IPS-20b (cell line): ENCODE results near the gene EGR2.

Source experiments
- H3K27ac ChIP-seq: one replicate; pipeline ENCODE4 v1.5.1; 2013; ENCODE audit warnings: low read length
- H3K27me3 ChIP-seq: 2 replicates; pipeline ENCODE4 v1.6.1; 2013; ENCODE audit warnings: mild to moderate bottlenecking, low read length, inconsistent platforms; ENCODE audit not compliant: insufficient read depth
- H3K36me3 ChIP-seq: 2 replicates; pipeline ENCODE4 v1.6.1; 2013; ENCODE audit warnings: low read depth, mild to moderate bottlenecking, inconsistent platforms, low read length, moderate library complexity; ENCODE audit not compliant: insufficient read depth
- H3K4me1 ChIP-seq: 2 replicates; pipeline ENCODE4 v1.6.1; 2013; ENCODE audit warnings: mild to moderate bottlenecking, control low read depth, inconsistent platforms, low read length, moderate library complexity; ENCODE audit not compliant: insufficient read depth
- H3K4me3 ChIP-seq: 2 replicates; pipeline ENCODE4 v1.5.1; 2013; ENCODE audit warnings: mild to moderate bottlenecking, low read length, inconsistent platforms
- H3K9ac ChIP-seq: 2 replicates; pipeline ENCODE4 v1.6.1; 2013; ENCODE audit warnings: low read depth, mild to moderate bottlenecking, inconsistent platforms, low read length, moderate library complexity
- H3K9me3 ChIP-seq: 2 replicates; pipeline ENCODE4 v1.6.1; 2013; ENCODE audit warnings: mild to moderate bottlenecking, low read depth, low read length, inconsistent platforms; ENCODE audit not compliant: insufficient read depth

Gene EGR2

DNA sequence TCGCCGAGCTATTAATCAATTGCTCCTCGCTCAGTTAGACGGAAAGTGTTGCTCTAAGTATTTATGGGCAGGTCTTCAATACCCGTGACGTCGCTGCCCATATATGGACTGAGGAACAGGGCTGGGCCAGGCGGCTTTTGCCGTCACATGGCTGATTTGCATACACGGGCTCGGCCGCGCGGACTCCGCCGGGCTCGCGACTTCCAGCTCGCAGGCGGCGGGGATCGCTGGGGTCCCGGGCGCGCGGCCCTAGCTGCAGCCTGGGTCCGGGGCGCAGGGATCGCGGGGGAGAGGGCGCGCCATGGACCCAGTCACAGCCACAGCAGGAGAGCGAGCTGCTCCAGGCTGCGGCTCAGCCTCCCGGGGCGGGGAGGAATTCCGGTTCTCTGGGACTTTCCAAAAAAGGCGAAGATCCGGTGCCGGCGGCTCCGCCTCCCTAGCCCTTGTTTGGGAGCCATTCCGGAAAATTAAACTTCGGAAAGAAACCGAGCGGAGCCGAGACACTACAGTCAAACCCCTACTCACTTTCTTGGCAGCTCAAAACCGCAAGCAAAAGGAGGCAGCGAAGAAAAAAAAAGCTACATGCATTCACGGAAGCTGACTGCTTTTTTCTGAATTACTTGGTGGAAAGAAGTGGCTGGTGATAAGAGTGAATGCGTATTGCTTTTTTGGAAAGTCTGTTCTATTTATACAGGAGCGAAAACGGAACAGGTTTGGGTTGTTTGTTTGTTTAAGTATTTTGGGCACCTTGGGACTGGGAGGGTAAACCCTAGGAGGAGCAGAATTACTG is at the start of gene EGR2:
TSS of gene EGR2 (minus strand) at position 36 of the 790 bp plus-strand sequence. CDS start 337 bp downstream, outside the sequence.
- Histone ChIP-seq H3K4me1 (peaks cover 6% of the 10 kb centered on the region; the same call in 1 of the 2 replicates), H3K4me3 (peak within 1 kb of the TSS; percentile 84), H3K9ac (peak within 1 kb of the TSS; percentile 75; the same call in 1 of the 2 replicates), H3K9me3 (no peaks in the 10 kb centered on the region), H3K36me3 (no peaks in the 10 kb centered on the region), H3K27me3 (peaks cover 89% of the 10 kb centered on the region), H3K27ac (no peak within 1 kb of the TSS)

DNA sequence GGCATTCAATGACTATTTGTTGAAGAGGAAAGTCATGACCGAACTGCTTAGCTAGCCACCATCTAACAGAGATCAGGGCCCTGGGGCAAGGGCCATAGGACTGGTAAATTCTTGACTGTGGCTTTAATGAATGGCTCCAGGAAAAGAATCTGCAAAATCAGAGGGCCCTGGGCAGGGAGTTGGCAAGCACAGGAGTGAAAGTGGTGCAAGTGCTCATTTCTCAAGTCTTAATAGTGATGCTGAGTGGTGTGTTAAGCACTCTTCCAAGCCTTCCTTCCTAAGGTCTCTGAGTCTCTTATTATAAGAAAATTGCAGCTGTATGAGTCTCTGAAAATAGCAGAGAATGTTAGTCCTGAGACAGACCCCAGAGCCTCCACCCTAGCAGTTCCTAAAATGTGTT is 46.3 kb upstream of the EGR2 start:
- no peaks in the 10 kb centered on the region for H3K36me3 ChIP-seq
- H3K27ac ChIP-seq: no peak overlapping the region
- no peaks in the 10 kb centered on the region for H3K27me3 ChIP-seq
- no peaks in the 10 kb centered on the region for H3K9me3 ChIP-seq
- no peak overlapping the region for H3K9ac ChIP-seq
- no peak overlapping the region for H3K4me3 ChIP-seq
- H3K4me1 ChIP-seq: no peaks in the 10 kb centered on the region

- Histone ChIP-seq H3K4me1 (no peaks in the 10 kb centered on the region), H3K36me3 (no peaks in the 10 kb centered on the region), H3K27me3 (no peaks in the 10 kb centered on the region), H3K4me3 (no peak overlapping the region), H3K9ac (no peak overlapping the region), H3K9me3 (no peaks in the 10 kb centered on the region), H3K27ac (no peak overlapping the region)
Measured at GRCh38 chr10:62861507-62861906, 45.3 kb upstream of the EGR2 start.

GRCh38 chr10:62860946-62861345 is 44.8 kb upstream of the EGR2 start:
- Histone ChIP-seq H3K4me3 (no peak overlapping the region), H3K27me3 (no peaks in the 10 kb centered on the region), H3K4me1 (no peaks in the 10 kb centered on the region), H3K27ac (no peak overlapping the region), H3K36me3 (no peaks in the 10 kb centered on the region), H3K9ac (no peak overlapping the region), H3K9me3 (no peaks in the 10 kb centered on the region)

GRCh38 chr10:62858364-62858763 is 42.2 kb upstream of the EGR2 start:
- H3K36me3 ChIP-seq: no peaks in the 10 kb centered on the region
- H3K4me3 ChIP-seq: no peak overlapping the region
- H3K9me3 ChIP-seq: no peaks in the 10 kb centered on the region
- H3K4me1 ChIP-seq: no peaks in the 10 kb centered on the region
- no peak overlapping the region for H3K27ac ChIP-seq
- H3K27me3 ChIP-seq: no peaks in the 10 kb centered on the region
- H3K9ac ChIP-seq: no peak overlapping the region

- no peaks in the 10 kb centered on the region for H3K27me3 ChIP-seq
- H3K4me1 ChIP-seq: no peaks in the 10 kb centered on the region
- no peaks in the 10 kb centered on the region for H3K36me3 ChIP-seq
- H3K4me3 ChIP-seq: no peak overlapping the region
- no peak overlapping the region for H3K27ac ChIP-seq
- no peaks in the 10 kb centered on the region for H3K9me3 ChIP-seq
- H3K9ac ChIP-seq: no peak overlapping the region
Measured at GRCh38 chr10:62856021-62856420, 39.9 kb upstream of the EGR2 start.

DNA sequence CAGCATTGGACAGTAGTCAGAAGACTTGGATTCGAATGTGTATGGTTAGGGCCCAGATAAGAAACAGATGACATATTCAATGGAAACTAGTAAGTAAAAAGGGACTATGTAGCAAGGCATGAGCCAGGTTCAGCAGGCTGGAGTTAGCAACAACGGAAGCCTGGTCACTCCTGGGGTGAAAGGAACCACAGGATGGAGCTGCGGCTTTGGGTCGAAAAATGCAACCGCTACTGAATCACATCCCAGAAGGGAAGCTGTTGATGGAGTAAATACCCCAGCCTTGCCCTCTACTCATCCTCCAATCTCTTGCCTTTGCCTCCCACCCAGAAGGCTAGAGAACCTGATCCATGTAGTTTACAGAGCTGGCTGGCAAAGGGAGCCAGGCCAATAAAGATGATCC is 37.5 kb upstream of the EGR2 start:
- Histone ChIP-seq H3K4me1 (no peaks in the 10 kb centered on the region), H3K36me3 (no peaks in the 10 kb centered on the region), H3K9me3 (no peaks in the 10 kb centered on the region), H3K9ac (no peak overlapping the region), H3K27ac (no peak overlapping the region), H3K27me3 (no peaks in the 10 kb centered on the region), H3K4me3 (no peak overlapping the region)

DNA sequence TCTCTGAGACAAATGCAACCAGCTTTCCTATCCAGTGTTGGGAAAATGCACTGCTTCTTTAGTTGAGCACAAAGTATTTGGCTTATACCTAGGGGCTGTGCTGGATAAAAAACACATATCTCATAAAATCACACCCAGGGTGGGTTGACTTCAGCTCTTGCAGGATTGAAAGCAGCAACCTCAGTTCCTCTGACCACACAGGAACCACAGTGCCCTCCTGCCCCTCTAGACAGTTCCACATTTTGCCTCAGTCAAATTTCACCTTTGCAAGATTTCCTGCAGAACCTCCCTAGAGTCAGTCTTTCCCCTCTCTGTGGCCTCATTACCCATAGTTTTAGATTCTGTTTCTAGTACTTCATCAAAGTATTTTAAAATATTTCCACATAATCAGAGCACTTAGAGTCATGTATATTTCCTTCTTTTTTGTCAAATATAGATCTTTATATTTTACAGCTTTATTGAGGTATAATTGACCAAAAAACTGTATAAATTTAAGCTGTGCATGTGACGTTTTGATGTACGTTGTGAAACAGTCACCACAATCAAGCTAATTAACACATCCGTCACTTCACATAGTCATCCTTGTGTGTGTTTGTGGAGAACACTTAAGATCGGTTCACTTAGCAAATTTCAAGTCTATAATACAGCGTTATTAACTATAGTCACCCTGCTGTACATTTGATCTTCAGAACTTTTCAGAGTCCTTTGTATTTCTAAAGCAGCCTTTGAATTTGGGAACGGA is 37.0 kb upstream of the EGR2 start:
- Histone ChIP-seq H3K27ac (no peak overlapping the region), H3K9ac (no peak overlapping the region), H3K36me3 (no peaks in the 10 kb centered on the region), H3K4me1 (no peaks in the 10 kb centered on the region), H3K4me3 (no peak overlapping the region), H3K9me3 (no peaks in the 10 kb centered on the region), H3K27me3 (no peaks in the 10 kb centered on the region)

GRCh38 chr10:62851442-62851841 is 35.3 kb upstream of the EGR2 start:
- Histone ChIP-seq H3K36me3 (no peaks in the 10 kb centered on the region), H3K4me3 (no peak overlapping the region), H3K27ac (no peak overlapping the region), H3K9me3 (no peaks in the 10 kb centered on the region; the same call in 1 of the 2 replicates), H3K9ac (no peak overlapping the region), H3K27me3 (no peaks in the 10 kb centered on the region), H3K4me1 (no peaks in the 10 kb centered on the region)

DNA sequence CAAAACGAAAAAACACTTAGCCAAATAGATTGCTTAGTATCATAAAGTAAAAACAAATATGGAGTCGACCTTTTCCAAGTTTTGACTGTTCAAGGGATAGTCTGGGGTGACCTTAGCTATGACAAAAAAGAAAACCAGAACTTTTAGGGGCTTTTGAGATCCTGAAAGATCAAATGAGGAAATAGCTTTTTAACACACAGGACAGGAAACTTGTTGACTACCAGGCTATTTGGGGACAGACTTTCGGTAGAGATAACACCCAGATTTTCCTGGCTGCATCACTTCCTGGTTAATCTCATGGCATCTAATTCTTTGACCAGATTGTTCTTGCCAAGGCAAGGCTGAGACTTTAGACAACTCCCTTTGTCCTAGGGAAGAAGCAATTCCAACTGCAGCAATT is 34.5 kb upstream of the EGR2 start:
- no peak overlapping the region for H3K4me3 ChIP-seq
- no peaks in the 10 kb centered on the region for H3K36me3 ChIP-seq
- no peak overlapping the region for H3K9ac ChIP-seq
- H3K9me3 ChIP-seq: no peaks in the 10 kb centered on the region; the same call in 1 of the 2 replicates
- H3K27ac ChIP-seq: no peak overlapping the region
- no peaks in the 10 kb centered on the region for H3K4me1 ChIP-seq
- no peaks in the 10 kb centered on the region for H3K27me3 ChIP-seq

DNA sequence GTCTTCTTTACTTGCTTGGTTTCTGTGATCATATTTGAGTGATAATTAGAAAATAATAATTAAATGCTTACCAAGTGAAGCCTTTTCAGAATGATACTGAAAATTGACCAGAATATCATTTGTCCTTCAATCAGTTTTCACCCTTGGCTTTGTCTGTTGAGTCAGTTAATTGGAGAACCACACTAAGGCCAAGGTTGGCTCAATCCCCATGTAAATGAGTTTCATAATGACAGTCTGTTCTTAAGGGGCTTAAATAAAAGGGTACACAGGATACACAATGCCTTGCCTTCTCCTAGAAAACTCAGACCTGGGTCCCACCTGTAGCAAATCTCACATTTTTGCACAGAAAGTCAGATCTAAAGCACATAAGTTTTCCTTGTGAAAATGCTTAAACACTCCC is 31.3 kb upstream of the EGR2 start:
- Histone ChIP-seq H3K9ac (no peak overlapping the region), H3K36me3 (no peaks in the 10 kb centered on the region), H3K27me3 (no peaks in the 10 kb centered on the region), H3K27ac (no peak overlapping the region), H3K9me3 (no peaks in the 10 kb centered on the region; the same call in 1 of the 2 replicates), H3K4me3 (no peak overlapping the region), H3K4me1 (no peaks in the 10 kb centered on the region)
